NT2/D1 (cell line): ENCODE measurements around the gene NKX2-1.

Experiments
- SUZ12 ChIP-seq: IDR thresholded peaks from 2 replicates; pipeline ENCODE4 v1.6.1; 2011; ENCODE audit not compliant: insufficient read length, insufficient read depth; ENCODE audit errors: extremely low read depth
- ZNF274 ChIP-seq: IDR thresholded peaks from 2 replicates; pipeline ENCODE4 v1.6.1; 2011; ENCODE audit warnings: mild to moderate bottlenecking, low read depth, low read length

DNA sequence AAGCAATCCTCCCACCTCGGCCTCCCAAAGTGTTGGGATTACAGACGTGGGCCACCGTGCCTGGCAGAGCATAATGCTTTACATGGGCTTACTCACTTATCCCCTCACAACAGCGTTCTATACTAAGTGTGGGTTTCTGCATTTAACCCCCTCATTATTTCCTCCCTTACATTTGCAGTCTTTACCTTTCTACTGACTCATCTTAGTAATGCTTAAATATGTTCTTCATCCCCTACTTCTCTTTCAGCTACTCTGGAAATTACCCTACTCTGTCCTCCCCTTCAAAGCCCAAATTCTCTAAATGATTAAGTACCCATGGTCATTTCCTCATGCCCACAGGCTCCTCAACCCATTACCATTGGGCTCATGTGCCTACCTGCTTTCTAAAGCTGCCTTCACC lies 40.7 kb downstream of the NKX2-1 start:
- TF ChIP-seq ZNF274 (no peak), SUZ12 (no peak)
